ENCODE measurements around the gene CEACAM8.
A peak's percentile ranks its signal among the peaks of the same experiment; 100 is the strongest.

The CEACAM8 gene

DNA sequence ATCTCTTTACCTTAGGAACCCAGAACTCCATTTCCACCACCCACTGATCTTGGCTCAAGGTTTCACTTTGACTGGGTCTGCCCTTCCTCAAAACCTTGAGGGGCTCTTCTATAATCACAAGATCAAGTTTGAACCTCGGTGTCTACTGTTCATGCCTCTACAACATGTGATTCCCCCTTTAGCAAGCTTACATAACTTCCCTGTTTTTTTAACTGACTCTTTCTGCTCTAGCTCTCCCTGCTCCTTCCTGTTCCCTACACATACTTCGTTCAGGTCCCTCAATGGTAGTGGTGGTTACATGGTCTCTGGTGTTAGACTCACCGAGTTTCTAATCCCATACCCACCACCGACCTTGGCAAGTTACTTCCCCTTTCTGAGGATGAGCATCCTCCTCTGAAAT, 26.7 kb downstream of the CEACAM8 start:
- no peak overlapping the region for H3K9ac ChIP-seq (ENCODE audit: low read length)
- no peaks in the 10 kb centered on the region for H3K27me3 ChIP-seq (ENCODE audit: insufficient read depth, low read length)
- no peak for TF ChIP-seq EZH2 (IDR thresholded peaks at IDR 0.05; ENCODE audit: borderline replicate concordance, low read length)
- no peak for TF ChIP-seq CTCF (IDR thresholded peaks at IDR 0.05; ENCODE audit: low read length)
- H3F3A ChIP-seq (ENCODE audit: insufficient read depth, low read length), result no peaks in the 10 kb centered on the region
- H3K79me2 ChIP-seq (ENCODE audit: insufficient read depth, low read length), result no peaks in the 10 kb centered on the region
- no peaks in the 10 kb centered on the region for H3K9me3 ChIP-seq (ENCODE audit: low read length)
- H3K9me2 ChIP-seq (ENCODE audit: low read depth, low read length), result no peaks in the 10 kb centered on the region
- no peak overlapping the region for H3K4me2 ChIP-seq (ENCODE audit: low read length)
- no peak overlapping the region for H2AFZ ChIP-seq (ENCODE audit: low read length)
- H3K4me3 ChIP-seq (ENCODE audit: low read depth, low read length, poor library complexity, severe bottlenecking), result no peak overlapping the region
- H3K27ac ChIP-seq (ENCODE audit: low read depth, low read length, poor library complexity, severe bottlenecking), result no peak overlapping the region
- no peaks in the 10 kb centered on the region for H3K4me1 ChIP-seq (ENCODE audit: insufficient read depth, low read length, severe bottlenecking)
- no peaks in the 10 kb centered on the region for H4K20me1 ChIP-seq (ENCODE audit: insufficient read depth, low read length)
- no peaks in the 10 kb centered on the region for H3K36me3 ChIP-seq (ENCODE audit: insufficient read depth, low read length)

GRCh38 chr19:42567567-42567966, 27.2 kb downstream of the CEACAM8 start:
- H3K9me3 ChIP-seq (ENCODE audit: low read length), result no peaks in the 10 kb centered on the region
- H2AFZ ChIP-seq (ENCODE audit: low read length), result no peak overlapping the region
- no peak overlapping the region for H3K9ac ChIP-seq (ENCODE audit: low read length)
- no peak overlapping the region for H3K4me2 ChIP-seq (ENCODE audit: low read length)
- H3K27ac ChIP-seq (ENCODE audit: low read depth, low read length, poor library complexity, severe bottlenecking), result no peak overlapping the region
- H3K9me2 ChIP-seq (ENCODE audit: low read depth, low read length), result no peaks in the 10 kb centered on the region
- TF ChIP-seq CTCF (IDR thresholded peaks at IDR 0.05; ENCODE audit: low read length), result no peak
- TF ChIP-seq EZH2 (IDR thresholded peaks at IDR 0.05; ENCODE audit: borderline replicate concordance, low read length), result no peak
- H3K4me1 ChIP-seq (ENCODE audit: insufficient read depth, low read length, severe bottlenecking), result no peaks in the 10 kb centered on the region
- no peaks in the 10 kb centered on the region for H3F3A ChIP-seq (ENCODE audit: insufficient read depth, low read length)
- H3K27me3 ChIP-seq (ENCODE audit: insufficient read depth, low read length), result no peaks in the 10 kb centered on the region
- H3K36me3 ChIP-seq (ENCODE audit: insufficient read depth, low read length), result no peaks in the 10 kb centered on the region
- no peaks in the 10 kb centered on the region for H3K79me2 ChIP-seq (ENCODE audit: insufficient read depth, low read length)
- no peaks in the 10 kb centered on the region for H4K20me1 ChIP-seq (ENCODE audit: insufficient read depth, low read length)
- no peak overlapping the region for H3K4me3 ChIP-seq (ENCODE audit: low read depth, low read length, poor library complexity, severe bottlenecking)

DNA sequence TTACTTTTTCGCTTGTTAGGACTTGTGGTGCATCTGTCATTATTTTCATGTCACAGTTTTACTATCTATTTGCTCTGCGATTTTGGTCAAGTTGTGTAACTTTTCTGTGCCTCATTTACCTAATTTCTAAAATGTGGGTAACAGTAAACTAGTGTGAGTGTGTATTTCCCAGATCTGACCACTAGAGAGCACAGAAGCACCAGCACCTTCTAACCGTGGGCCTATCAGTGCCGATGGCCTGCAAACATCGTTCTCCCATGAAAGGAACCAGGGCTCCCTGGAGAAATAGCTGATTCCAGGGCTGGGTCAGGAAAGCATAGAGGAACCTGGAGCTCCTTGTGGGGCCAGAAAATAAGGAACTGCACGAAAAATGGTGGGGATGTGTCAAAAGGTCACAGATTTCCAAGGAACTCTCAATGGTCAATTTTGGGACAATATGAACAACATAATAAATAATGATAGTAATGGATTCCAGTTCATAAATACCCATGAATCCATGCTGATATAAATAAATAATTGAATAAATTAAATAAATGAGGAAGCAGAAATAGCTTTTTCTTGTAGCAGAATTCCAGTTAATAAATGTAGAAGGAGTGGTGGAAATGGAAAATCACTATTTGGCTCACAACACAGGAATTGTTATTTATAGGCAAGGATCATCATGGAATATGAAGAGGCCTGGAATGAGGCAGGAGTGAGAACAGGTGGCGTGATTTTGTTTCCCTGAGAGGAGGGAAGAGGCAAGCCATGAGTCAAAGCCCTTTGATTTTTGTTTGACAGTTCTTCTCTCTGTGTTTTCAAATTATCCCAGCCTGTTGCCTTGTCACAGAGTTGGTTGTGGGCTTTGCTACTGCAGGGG, 31.1 kb downstream of the CEACAM8 start:
- no peak overlapping the region for H3K27ac ChIP-seq (ENCODE audit: low read depth, low read length, poor library complexity, severe bottlenecking)
- no peaks in the 10 kb centered on the region for H3K27me3 ChIP-seq (ENCODE audit: insufficient read depth, low read length)
- no peak overlapping the region for H3K4me2 ChIP-seq (ENCODE audit: low read length)
- H3K36me3 ChIP-seq (ENCODE audit: insufficient read depth, low read length), result no peaks in the 10 kb centered on the region
- no peaks in the 10 kb centered on the region for H3K79me2 ChIP-seq (ENCODE audit: insufficient read depth, low read length)
- no peak overlapping the region for H3K9ac ChIP-seq (ENCODE audit: low read length)
- H3K9me3 ChIP-seq (ENCODE audit: low read length), result no peaks in the 10 kb centered on the region
- no peak overlapping the region for H2AFZ ChIP-seq (ENCODE audit: low read length)
- no peaks in the 10 kb centered on the region for H3K9me2 ChIP-seq (ENCODE audit: low read depth, low read length)
- TF ChIP-seq EZH2 (IDR thresholded peaks at IDR 0.05; ENCODE audit: borderline replicate concordance, low read length) (no peak), CTCF (IDR thresholded peaks at IDR 0.05; ENCODE audit: low read length) (peak; percentile 70)
- no peak overlapping the region for H3K4me3 ChIP-seq (ENCODE audit: low read depth, low read length, poor library complexity, severe bottlenecking)
- H3F3A ChIP-seq (ENCODE audit: insufficient read depth, low read length), result no peaks in the 10 kb centered on the region
- H4K20me1 ChIP-seq (ENCODE audit: insufficient read depth, low read length), result no peaks in the 10 kb centered on the region
- no peaks in the 10 kb centered on the region for H3K4me1 ChIP-seq (ENCODE audit: insufficient read depth, low read length, severe bottlenecking)
